Cerebellar cortex (tissue), 1 donor: ENCODE measurements around the gene STK39.

Experiments used
- DNase-seq: peaks from one replicate; pipeline ENCODE4 v3.0.0-alpha.2; 2015; ENCODE audit warnings: low spot score

STK39 gene

GRCh38 chr2:168243061-168243460 lies 4.3 kb downstream of the STK39 start:
- DNase-seq, result no peak

- no peak for DNase-seq
Measured at GRCh38 chr2:168241746-168242145, 5.6 kb downstream of the STK39 start.

GRCh38 chr2:168241208-168241607 lies 6.2 kb downstream of the STK39 start:
- peak; percentile 90 for DNase-seq

- no peak for DNase-seq
Measured at GRCh38 chr2:168239281-168239680, 8.1 kb downstream of the STK39 start.

- no peak for DNase-seq
Measured at GRCh38 chr2:168237741-168238140, 9.7 kb downstream of the STK39 start.

GRCh38 chr2:168234407-168235085 lies 12.8 kb downstream of the STK39 start:
- DNase-seq, result no peak

GRCh38 chr2:168233726-168234406 lies 13.5 kb downstream of the STK39 start:
- DNase-seq, result no peak

- DNase-seq, result no peak
Measured at GRCh38 chr2:168233166-168233565, 14.2 kb downstream of the STK39 start.

GRCh38 chr2:168231609-168232241 lies 15.7 kb downstream of the STK39 start:
- peak; percentile 38 for DNase-seq

GRCh38 chr2:168230389-168230788 lies 17.0 kb downstream of the STK39 start:
- DNase-seq, result no peak

- DNase-seq, result no peak
Measured at GRCh38 chr2:168224346-168224745, 23.0 kb downstream of the STK39 start.

- no peak for DNase-seq
Measured at GRCh38 chr2:168222088-168222487, 25.3 kb downstream of the STK39 start.

- no peak for DNase-seq
Measured at GRCh38 chr2:168220965-168221819, 26.2 kb downstream of the STK39 start.

GRCh38 chr2:168217920-168218319 lies 29.5 kb downstream of the STK39 start:
- DNase-seq, result no peak

GRCh38 chr2:168216351-168217005 lies 30.9 kb downstream of the STK39 start:
- DNase-seq, result no peak

- DNase-seq, result no peak
Measured at GRCh38 chr2:168215813-168216212, 31.6 kb downstream of the STK39 start.

GRCh38 chr2:168212866-168213265 lies 34.5 kb downstream of the STK39 start:
- DNase-seq, result no peak

GRCh38 chr2:168212167-168212566 lies 35.2 kb downstream of the STK39 start:
- DNase-seq, result no peak

- DNase-seq, result no peak
Measured at GRCh38 chr2:168211664-168212163, 35.7 kb downstream of the STK39 start.

- DNase-seq, result no peak
Measured at GRCh38 chr2:168210895-168211570, 36.4 kb downstream of the STK39 start.
